NCI-H1105 treated with DMSO at 0.1 percent for 48 hours (cell line): ENCODE data around the gene EHD1.

Experiments
- DNase-seq: peaks from one replicate; lab custom pipeline; 2025; lab: John Stamatoyannopoulos, UW

Gene EHD1

GRCh38 chr11:64909653-64910343 is 31.4 kb upstream of the EHD1 start:
- no peak for DNase-seq

DNA sequence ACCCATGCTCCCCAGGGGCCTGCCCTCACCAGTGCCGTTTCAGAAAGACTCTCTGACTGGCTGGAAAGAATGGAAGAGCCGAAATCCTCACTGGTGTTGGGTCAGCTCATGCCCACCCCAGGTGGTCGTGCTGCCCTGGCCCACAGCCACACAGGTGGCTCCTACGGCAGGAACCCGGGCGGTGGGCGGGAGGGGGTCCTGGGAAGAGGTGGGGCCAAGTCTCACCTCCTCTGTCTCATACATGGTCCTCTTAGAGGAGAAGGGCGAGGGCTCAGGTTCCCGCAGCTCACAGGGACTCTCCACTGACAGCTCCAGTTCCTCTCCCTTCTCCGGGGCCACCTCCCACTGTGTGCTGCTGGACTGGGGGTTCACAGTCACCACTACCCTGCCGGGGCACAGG is 30.3 kb upstream of the EHD1 start:
- no peak for DNase-seq

DNA sequence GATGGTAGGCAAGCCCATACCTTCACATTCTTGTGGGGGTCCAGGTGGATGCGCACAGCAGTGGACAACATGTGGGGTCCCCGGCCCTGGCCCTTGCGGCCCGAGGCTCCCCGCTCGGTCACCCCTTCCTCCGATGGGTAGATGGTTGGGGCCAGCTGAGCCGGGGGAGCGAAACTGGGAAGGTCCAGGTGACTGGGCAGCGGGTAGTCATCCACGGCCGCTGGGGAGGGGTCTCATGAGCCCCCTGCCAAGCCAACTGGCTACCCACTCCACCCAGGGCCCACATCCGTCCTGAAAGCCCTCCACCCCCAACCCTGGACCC is 27.9 kb upstream of the EHD1 start:
- DNase-seq = no peak

- DNase-seq = no peak
Measured at GRCh38 chr11:64905516-64906313, 27.3 kb upstream of the EHD1 start.

DNA sequence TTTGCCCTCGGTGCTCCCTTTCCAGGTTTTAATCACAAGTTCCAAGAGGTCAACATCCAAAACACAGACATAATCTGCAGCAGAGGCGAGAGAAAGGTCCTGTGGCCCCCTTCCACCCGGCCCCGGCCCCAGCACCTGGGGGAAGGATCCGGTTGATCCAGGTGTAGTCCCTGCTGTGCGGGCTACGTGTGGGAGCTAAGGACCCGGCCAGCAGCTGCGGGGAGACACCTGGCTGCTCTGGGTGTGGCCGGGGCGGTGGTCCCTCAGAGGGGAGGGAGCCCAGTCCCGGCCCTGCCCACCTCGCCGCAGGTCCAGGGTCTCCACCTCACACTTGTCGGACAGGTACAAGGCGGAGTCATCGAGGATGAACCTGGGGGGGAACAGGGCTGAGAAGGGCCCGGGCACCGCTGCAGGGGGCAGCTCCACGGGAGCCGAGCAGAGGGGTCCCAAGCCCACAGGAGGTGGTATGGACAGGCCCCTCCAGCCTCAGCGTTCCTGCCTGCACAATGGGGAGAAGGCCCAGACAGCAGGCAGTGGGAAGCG is 24.9 kb upstream of the EHD1 start:
- no peak for DNase-seq

DNA sequence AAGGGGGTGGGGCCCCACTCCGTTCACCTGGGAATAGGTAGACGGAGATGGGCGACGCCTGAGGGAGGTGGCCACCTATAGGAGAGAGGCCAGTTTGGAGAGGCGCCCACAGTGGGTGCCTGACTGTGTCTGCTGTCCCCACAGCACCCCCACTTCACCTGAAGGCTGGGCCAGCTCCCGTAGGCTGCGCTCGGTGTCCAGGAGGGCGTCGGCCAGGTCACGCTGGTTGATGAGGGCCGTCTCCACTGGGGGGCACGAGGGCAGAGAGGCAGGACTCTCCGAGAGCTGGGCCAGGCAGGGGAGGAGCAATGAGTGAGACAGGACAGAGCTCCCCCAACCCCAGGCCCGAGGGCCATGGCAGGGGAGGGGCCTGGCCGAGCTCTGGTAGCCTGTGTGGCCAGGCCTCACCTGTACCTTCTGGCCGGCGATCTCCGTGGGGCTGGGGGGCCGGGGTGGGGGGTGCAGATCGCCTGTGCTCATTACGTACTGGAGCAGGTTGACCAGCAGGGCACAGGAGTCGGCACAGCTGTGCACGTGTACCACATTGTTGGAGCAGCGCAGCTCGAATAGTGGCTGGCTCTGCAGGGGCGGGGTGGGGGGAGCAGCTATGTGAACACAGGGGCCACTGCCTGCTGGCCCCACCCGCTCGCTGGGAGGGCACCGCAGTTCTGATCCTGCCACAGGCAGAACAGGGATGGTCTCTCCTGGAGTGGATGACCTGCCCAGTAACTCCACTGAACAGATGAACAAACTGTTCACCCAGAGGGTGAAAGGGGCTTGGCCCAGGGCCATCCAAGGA is 23.9 kb upstream of the EHD1 start:
- no peak for DNase-seq

- no peak for DNase-seq
Measured at GRCh38 chr11:64900774-64901173, 22.4 kb upstream of the EHD1 start.

DNA sequence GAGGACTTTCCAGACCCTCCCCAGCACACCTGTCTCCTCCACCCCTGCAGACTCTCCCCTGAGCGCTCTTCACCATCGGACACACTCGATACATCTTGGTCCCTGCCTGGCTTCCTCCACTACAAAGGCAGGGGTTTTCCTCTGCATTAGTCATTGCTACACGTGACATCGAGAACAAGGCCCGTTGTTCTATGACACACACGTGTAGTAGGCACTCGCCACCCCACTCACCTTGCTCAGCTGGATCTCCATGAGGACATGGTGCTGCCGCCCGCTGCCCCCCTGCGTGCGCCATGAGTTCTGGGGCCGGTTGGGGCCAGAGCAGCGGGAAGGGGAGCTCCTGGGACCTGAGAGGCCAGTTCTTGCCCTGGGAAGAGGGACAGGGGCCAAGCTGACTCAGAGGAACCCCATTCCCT is 21.9 kb upstream of the EHD1 start:
- DNase-seq = no peak

DNA sequence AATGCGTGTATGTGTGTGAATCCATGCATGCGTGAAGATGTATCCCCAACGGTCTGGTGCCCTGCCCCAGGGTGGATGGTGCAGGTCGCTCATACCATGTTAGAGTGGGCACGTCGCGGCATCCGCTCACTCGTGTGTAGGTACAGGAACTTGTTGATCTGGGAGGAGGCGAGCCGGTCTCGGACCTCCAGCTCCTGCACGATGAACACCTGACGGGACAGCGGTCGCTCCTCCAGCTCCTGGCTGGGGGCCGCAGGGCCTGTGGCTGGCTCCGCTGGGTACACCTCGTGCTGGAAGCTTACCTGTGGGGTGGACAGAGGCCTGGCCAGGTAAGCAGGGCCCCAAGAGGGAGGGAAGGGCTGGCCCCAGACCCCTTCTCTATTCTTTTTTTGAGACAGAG is 20.1 kb upstream of the EHD1 start:
- no peak for DNase-seq

DNA sequence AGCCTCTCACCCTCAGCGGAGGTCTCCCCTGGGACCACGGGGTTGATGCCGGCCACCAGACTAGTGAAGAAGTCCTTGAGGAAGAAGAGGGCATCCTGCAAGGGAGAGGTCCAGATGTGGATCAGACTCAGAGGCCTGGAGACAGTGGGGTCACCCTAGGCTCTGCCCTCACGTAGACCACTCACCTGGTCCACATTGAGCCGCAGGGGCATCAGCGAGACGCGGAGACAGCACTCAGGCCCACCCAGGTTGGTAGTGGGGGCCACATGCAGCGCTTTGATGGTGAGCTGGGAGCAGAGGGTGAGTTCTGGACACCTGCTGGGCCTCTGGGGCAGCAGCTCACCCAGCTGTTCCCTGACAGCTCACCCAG is 19.6 kb upstream of the EHD1 start:
- DNase-seq = no peak

DNA sequence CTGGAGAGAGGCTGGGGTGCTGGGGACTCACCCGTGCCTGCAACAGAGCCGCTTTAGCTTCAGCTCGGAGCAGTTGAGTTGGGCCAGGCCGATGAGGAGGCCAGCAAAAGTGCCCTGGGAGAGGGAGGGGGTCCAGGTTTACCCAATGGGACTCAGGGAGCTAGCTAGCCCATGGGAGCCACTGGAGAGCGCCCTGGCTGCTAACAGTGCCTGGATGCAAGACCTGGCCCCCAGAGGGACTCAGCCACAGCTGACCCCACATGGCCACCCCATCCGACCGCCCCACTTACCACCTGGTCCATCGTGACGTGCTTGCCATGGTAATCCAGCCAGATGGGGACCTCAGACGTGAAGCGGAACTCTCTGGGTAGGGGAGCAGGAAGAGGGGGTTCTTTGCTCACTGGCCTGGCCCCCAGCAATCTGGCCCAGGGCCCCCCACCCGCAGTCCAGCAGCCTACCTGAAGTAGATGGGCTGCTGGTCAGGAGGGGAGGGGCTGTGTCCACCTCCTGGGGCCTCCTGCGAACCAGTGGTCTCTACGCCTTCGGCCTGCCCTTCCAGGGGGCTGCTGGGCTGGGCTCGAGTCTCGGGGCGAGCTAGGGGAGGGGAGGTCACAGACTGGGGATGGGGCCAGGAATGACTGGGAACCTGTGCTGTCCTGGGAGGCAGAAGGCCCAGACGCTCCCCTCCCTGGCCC is 19.1 kb upstream of the EHD1 start:
- no peak for DNase-seq

GRCh38 chr11:64896448-64897022 is 18.1 kb upstream of the EHD1 start:
- DNase-seq = no peak

- DNase-seq = no peak
Measured at GRCh38 chr11:64894812-64895452, 16.5 kb upstream of the EHD1 start.

DNA sequence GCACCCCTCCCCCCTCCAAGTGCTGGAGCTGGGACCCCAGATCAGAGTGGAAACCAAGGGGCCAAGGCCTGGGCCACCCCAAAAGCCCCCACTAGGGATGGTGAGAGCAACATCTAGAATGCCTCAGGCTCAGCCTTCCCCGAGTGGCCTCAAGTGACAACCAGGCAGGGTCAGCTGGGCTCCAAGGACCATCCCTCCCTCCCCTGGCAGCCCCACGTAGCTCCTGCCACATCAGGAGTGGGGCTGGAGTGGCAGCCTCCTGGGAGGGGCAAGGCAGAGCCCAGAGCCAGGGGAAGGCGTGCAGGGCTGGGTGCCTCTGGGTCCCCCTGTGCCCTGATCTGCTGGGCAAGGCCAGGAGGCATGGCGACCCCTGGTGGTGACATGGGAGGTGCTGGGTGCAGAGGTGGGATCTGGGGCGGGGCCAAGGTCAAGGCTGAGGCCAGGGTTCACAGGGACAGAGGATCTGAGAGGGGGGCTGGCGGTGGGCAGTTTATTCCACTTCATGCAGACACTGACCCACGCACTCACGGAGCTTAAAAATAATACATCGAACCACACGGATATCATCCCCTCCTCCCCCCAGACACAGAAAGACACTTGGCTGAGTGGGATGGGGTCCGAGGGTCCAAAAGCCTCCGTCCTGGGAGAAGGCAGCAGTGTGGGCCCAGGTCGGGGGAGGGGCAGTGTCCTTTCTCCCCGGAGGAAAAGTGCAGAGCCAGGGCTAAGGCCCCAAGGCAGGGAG is 15.8 kb upstream of the EHD1 start:
- peak; percentile 62 for DNase-seq

DNA sequence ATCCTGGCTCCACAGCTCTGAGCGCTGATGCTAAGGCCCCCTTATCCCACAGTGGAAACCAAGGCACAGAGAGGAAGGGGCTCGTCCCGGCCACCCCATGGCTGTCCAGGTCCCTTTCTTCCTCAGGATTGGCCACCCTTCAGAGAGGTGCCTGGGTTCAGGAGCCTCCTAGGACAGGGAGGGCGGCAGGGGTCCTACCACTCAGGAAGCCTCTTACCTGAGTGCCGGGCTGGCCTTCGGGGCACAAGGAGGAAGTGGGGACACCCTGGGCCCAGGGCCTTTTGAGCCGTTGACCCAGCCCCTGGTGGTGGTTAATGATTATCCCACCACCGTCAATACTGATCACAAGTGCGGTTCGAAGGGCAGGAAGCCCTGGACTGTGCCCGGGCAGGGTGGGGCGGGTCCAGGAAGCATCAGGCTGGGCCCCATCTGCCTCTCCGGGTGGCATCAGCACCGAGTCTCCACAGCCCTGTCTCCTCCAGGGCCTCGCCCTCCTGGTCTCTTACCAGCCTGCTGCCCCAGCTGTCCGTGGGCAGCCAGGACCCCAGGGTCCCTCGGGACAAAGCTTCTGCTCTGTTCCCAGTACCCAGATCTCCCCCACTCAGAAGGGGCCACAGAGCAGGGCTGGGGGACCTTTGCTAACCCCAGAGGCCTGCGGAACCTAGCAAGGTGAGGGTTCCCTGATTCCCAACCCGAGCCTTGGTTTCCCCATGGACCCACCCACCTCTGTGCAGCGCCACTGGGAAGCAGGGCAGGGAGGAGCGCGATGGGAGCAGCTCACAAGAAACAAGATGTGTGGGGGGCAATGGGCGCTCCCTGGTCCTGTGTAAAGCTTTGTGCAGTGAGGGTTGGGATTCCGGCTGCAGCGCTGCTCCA is 15.0 kb upstream of the EHD1 start:
- no peak for DNase-seq

- DNase-seq = no peak
Measured at GRCh38 chr11:64892838-64893193, 14.4 kb upstream of the EHD1 start.

- DNase-seq = no peak
Measured at GRCh38 chr11:64892411-64892831, 14.0 kb upstream of the EHD1 start.

DNA sequence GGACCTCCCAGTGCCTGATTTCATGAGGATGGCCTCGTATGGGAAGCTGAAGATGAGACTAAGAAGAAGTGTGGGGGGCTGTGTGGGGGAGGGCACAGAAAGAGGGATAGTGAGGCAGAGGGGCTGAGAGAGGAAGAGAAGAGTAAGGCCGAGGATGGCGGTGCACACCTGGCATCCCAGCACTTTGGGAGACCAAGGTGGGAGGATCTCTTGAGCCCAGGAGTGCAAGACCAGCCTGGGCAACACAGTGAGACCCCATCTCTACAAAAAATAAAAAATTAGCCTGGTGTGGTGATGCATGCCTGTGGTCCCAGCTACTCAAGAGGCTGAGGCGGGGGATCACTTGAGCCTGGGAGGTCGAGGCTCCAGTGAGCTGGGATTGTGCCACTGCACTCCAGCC is 13.5 kb upstream of the EHD1 start:
- no peak for DNase-seq

- DNase-seq = no peak
Measured at GRCh38 chr11:64891215-64891848, 12.9 kb upstream of the EHD1 start.
